ENCODE data around the gene CPNE5. TPM values are rescaled to one million over a fixed set of nuclear protein-coding genes. Genes with fewer than 3 reads are reported as not detected.

The CPNE5 gene
- total RNA-seq, 1 donor from 2014 or later = 2.9 TPM

DNA sequence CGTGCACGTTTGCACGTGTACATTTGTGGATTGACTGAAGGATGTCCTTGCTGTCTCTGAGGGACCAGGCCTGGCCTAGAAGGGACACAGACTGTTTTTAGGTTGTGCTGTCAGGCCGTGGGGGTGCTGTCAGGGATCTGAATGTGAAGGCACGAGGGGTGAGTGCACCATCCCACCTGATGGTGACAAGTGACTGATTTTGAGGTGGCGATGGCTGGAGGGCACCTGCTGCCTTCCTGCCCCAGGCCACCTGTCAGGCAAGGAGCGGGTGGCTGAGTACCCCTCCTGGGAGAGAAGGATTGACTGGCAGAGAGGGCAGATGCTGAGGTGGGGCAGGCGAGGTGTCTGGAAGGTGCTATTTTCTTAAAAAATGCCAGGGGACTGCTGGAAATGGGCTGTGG is 140.4 kb downstream of the CPNE5 start:
- no peak overlapping the region for H3K27ac Mint-ChIP-seq (ENCODE audit: unreplicated experiment)
- H3K36me3 Mint-ChIP-seq (ENCODE audit: unreplicated experiment) = peaks cover 8% of the 10 kb centered on the region
- DNase-seq = no peak
- no peak overlapping the region for H3K4me3 Mint-ChIP-seq (ENCODE audit: unreplicated experiment)
- no peaks in the 10 kb centered on the region for H3K9me3 Mint-ChIP-seq (ENCODE audit: unreplicated experiment)
- H3K4me1 Mint-ChIP-seq (ENCODE audit: low read depth, unreplicated experiment) = peaks cover 2% of the 10 kb centered on the region
- H3K27me3 Mint-ChIP-seq (ENCODE audit: unreplicated experiment) = no peaks in the 10 kb centered on the region
- TF ChIP-seq, protein P1, sequence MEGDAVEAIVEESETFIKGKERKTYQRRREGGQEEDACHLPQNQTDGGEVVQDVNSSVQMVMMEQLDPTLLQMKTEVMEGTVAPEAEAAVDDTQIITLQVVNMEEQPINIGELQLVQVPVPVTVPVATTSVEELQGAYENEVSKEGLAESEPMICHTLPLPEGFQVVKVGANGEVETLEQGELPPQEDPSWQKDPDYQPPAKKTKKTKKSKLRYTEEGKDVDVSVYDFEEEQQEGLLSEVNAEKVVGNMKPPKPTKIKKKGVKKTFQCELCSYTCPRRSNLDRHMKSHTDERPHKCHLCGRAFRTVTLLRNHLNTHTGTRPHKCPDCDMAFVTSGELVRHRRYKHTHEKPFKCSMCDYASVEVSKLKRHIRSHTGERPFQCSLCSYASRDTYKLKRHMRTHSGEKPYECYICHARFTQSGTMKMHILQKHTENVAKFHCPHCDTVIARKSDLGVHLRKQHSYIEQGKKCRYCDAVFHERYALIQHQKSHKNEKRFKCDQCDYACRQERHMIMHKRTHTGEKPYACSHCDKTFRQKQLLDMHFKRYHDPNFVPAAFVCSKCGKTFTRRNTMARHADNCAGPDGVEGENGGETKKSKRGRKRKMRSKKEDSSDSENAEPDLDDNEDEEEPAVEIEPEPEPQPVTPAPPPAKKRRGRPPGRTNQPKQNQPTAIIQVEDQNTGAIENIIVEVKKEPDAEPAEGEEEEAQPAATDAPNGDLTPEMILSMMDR (IDR thresholded peaks at IDR 0.05; ENCODE audit: partially characterized antibody, unreplicated experiment) = no peak

GRCh38 chr6:36698196-36698595 is 141.0 kb downstream of the CPNE5 start:
- Mint-ChIP-seq H3K27me3 (ENCODE audit: unreplicated experiment) (peaks cover 2% of the 10 kb centered on the region), H3K4me3 (ENCODE audit: unreplicated experiment) (no peak overlapping the region), H3K9me3 (ENCODE audit: unreplicated experiment) (no peaks in the 10 kb centered on the region), H3K27ac (ENCODE audit: unreplicated experiment) (no peak overlapping the region), H3K4me1 (ENCODE audit: low read depth, unreplicated experiment) (peaks cover 2% of the 10 kb centered on the region), H3K36me3 (ENCODE audit: unreplicated experiment) (peaks cover 2% of the 10 kb centered on the region)
- no peak for DNase-seq
- TF ChIP-seq, protein P1 (IDR thresholded peaks at IDR 0.05; ENCODE audit: partially characterized antibody, unreplicated experiment) = no peak

DNA sequence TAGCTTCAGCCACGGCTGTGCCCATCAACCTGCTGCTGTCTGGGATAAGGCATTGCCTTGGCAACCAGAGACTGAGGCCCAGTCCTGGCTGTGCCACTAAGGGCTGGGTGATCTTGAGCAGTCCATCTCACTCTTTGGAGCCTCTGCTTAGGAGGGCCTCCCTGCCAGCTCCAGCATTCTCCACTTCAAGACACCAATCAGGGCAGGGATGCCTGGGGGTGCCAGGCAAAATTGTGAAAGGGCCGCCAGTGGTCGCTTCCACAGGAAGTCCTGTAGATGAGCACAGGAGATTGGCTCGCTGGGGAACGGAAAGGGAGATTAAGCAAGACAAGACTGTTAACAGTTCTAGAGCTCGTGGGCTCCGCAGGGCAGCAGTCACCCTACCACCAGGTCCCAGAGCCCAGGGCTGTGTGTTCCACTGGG is 141.8 kb downstream of the CPNE5 start, which contains the start of gene RAB44:
Gene RAB44, plus strand, starts transcription at position 346 of the 423 bp plus-strand sequence. CDS start 6,410 bp downstream, outside the sequence.
- Mint-ChIP-seq H3K36me3 (ENCODE audit: unreplicated experiment) (no peaks in the 10 kb centered on the region), H3K4me1 (ENCODE audit: low read depth, unreplicated experiment) (peaks cover 2% of the 10 kb centered on the region), H3K27me3 (ENCODE audit: unreplicated experiment) (peaks cover 2% of the 10 kb centered on the region), H3K27ac (ENCODE audit: unreplicated experiment) (no peak within 1 kb of the TSS), H3K4me3 (ENCODE audit: unreplicated experiment) (no peak within 1 kb of the TSS), H3K9me3 (ENCODE audit: unreplicated experiment) (no peaks in the 10 kb centered on the region)
- DNase-seq = no peak
- TF ChIP-seq, protein P1 (IDR thresholded peaks at IDR 0.05; ENCODE audit: partially characterized antibody, unreplicated experiment) = no peak

DNA sequence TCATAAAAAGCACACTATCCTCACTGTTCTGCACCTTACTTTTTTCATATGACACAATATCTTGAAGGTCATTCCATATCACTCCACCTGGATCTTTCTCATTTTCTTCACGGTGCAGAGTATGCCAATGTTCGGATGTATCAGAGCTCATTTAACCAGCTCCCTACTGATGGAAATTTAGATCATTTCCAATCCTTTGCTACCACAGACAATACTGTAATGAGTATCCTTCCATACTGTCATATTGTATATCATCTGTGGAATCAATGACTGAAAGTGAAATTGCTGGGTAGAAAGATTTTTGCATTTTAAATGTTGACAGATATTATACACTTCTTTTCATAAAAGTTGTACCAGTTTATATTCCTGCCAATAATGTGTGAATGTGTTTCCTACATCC is 143.8 kb downstream of the CPNE5 start:
- TF ChIP-seq, protein P1 (IDR thresholded peaks at IDR 0.05; ENCODE audit: partially characterized antibody, unreplicated experiment) = no peak
- Mint-ChIP-seq H3K36me3 (ENCODE audit: unreplicated experiment) (no peaks in the 10 kb centered on the region), H3K27me3 (ENCODE audit: unreplicated experiment) (peaks cover 6% of the 10 kb centered on the region), H3K9me3 (ENCODE audit: unreplicated experiment) (no peaks in the 10 kb centered on the region), H3K27ac (ENCODE audit: unreplicated experiment) (no peak overlapping the region), H3K4me3 (ENCODE audit: unreplicated experiment) (no peak overlapping the region), H3K4me1 (ENCODE audit: low read depth, unreplicated experiment) (peaks cover 2% of the 10 kb centered on the region)
- no peak for DNase-seq

DNA sequence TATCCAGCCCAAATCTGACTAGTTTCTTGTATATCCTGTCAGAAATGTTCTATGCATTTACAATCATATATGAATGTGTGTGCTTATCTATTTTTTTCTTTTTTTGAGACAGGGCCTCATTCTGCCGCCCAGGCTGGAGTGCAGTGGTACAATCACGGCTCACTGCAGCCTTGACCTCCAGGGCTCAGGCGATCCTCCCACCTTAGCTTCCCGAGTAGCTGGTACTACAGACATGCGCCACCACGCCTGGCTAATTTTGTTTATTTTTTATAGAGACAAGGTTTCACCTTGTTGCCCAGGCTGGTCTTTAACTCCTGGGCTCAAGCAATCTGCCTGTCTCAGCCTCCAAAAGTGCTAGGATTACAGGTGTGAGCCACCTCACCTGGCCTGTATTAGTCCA is 144.6 kb downstream of the CPNE5 start:
- Mint-ChIP-seq H3K4me1 (ENCODE audit: low read depth, unreplicated experiment) (peaks cover 2% of the 10 kb centered on the region), H3K9me3 (ENCODE audit: unreplicated experiment) (no peaks in the 10 kb centered on the region), H3K27ac (ENCODE audit: unreplicated experiment) (no peak overlapping the region), H3K4me3 (ENCODE audit: unreplicated experiment) (no peak overlapping the region), H3K36me3 (ENCODE audit: unreplicated experiment) (no peaks in the 10 kb centered on the region), H3K27me3 (ENCODE audit: unreplicated experiment) (peaks cover 8% of the 10 kb centered on the region)
- TF ChIP-seq, protein P1 (IDR thresholded peaks at IDR 0.05; ENCODE audit: partially characterized antibody, unreplicated experiment) = no peak
- DNase-seq = no peak

All from glutamatergic neuron (in vitro differentiated cells).